Chondrocyte (in vitro differentiated cells): ENCODE data around the gene PHLDB3. TPM values are rescaled to one million over a fixed set of nuclear protein-coding genes. Genes with fewer than 3 reads are reported as not detected.

Source experiments
- DNase-seq: peaks from one replicate; pipeline ENCODE4 v3.0.0; 2021; ENCODE audit warnings: mixed read lengths, low spot score
- H3K27ac Mint-ChIP-seq: one replicate; pipeline ENCODE4 v1.8.0; 2021; ENCODE audit warnings: mild to moderate bottlenecking, moderate library complexity, mixed read lengths; ENCODE audit not compliant: unreplicated experiment
- H3K27me3 Mint-ChIP-seq: 2 replicates; pipeline ENCODE4 v1.8.0; 2021; ENCODE audit warnings: low read depth, mixed read lengths
- H3K36me3 Mint-ChIP-seq: 2 replicates; pipeline ENCODE4 v1.8.0; 2021; ENCODE audit warnings: low read depth, mixed read lengths
- H3K4me1 Mint-ChIP-seq: 2 replicates; pipeline ENCODE4 v1.8.0; 2021; ENCODE audit warnings: low read depth, mild to moderate bottlenecking, mixed read lengths
- H3K4me3 Mint-ChIP-seq: one replicate; pipeline ENCODE4 v1.8.0; 2021; ENCODE audit warnings: mild to moderate bottlenecking, moderate library complexity, mixed read lengths; ENCODE audit not compliant: unreplicated experiment
- H3K9me3 Mint-ChIP-seq: 2 replicates; pipeline ENCODE4 v1.8.0; 2021; ENCODE audit warnings: low read depth, mixed read lengths
- total RNA-seq: library from RNA; stranded (reverse); gene quantifications from 3 replicates; pipeline ENCODE4 v1.2.1, GENCODE V29; 2021
- TF ChIP-seq, protein P1 (sequence below): fragments of 200-600 bp; sonication (generic); IDR thresholded peaks from 2 replicates; pipeline ENCODE4 v1.5.0; 2021; ENCODE audit warnings: antibody characterized with exemption, mild to moderate bottlenecking, moderate library complexity

The PHLDB3 gene
- total RNA-seq, 1 donor from 2014 or later = 7.0 TPM

DNA sequence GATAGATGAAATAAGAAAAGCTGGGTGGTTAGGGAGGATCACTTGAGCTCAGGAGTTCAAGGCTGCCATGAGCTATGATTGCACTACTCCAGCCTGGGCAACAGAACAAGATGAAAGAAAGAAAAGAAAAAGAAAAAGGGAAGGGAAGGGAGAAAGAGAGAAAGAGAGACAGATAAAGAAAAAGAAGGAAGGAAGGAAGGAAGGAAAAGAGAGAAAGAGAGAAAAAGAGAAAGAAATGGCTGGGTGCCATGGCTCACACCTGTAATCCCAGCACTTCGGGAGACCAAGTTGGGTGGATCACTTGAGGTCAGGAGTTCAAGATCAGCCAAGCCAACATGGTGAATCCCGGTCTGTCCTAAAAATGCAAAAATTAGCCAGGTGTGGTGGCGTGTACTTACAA is 68.8 kb downstream of the PHLDB3 start:
- Mint-ChIP-seq H3K9me3 (no peaks in the 10 kb centered on the region), H3K4me1 (peaks cover 9% of the 10 kb centered on the region), H3K27ac (no peak overlapping the region), H3K27me3 (peaks cover 12% of the 10 kb centered on the region), H3K4me3 (no peak overlapping the region), H3K36me3 (peaks cover 2% of the 10 kb centered on the region)
- TF ChIP-seq, protein P1, sequence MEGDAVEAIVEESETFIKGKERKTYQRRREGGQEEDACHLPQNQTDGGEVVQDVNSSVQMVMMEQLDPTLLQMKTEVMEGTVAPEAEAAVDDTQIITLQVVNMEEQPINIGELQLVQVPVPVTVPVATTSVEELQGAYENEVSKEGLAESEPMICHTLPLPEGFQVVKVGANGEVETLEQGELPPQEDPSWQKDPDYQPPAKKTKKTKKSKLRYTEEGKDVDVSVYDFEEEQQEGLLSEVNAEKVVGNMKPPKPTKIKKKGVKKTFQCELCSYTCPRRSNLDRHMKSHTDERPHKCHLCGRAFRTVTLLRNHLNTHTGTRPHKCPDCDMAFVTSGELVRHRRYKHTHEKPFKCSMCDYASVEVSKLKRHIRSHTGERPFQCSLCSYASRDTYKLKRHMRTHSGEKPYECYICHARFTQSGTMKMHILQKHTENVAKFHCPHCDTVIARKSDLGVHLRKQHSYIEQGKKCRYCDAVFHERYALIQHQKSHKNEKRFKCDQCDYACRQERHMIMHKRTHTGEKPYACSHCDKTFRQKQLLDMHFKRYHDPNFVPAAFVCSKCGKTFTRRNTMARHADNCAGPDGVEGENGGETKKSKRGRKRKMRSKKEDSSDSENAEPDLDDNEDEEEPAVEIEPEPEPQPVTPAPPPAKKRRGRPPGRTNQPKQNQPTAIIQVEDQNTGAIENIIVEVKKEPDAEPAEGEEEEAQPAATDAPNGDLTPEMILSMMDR = no peak
- no peak for DNase-seq

DNA sequence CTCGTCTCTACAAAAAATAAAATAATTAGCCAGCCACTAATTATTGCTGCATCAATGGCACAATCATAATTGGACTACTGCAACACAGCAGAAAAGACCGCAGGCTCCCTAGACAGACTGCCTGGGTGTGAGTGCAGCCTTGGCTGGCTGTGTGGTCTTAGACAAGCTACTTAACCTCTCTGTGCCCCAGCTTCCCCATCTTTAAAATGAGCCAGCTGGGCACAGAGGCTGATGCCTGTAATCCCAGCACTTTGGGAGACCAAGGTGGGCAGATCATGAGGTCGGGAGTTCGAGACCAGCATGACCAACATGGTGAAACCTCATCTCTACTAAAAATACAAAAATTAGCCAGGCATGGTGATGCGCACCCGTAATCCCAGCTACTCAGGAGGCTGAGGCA is 70.9 kb downstream of the PHLDB3 start:
- no peaks in the 10 kb centered on the region for H3K9me3 Mint-ChIP-seq
- TF ChIP-seq, protein P1 = no peak
- peaks cover 2% of the 10 kb centered on the region for H3K36me3 Mint-ChIP-seq
- H3K4me3 Mint-ChIP-seq = no peak overlapping the region
- H3K27ac Mint-ChIP-seq = no peak overlapping the region
- H3K4me1 Mint-ChIP-seq = peaks cover 6% of the 10 kb centered on the region
- H3K27me3 Mint-ChIP-seq = peaks cover 7% of the 10 kb centered on the region
- no peak for DNase-seq

DNA sequence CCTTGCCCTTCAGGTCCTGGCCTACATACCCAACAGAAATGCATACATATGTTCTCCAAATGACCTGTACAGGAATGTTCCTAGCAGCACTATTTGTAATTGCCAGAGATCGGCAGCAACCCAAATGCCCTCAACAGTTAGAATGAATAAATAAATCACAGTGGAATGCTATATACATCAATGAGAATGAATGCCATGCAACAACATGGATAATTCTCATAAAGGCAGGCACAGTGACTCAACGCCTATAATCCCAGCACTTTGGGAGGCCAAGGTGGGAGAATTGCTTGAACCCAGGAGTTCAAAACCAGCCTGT is 71.2 kb downstream of the PHLDB3 start:
- H3K27ac Mint-ChIP-seq = no peak overlapping the region
- peaks cover 7% of the 10 kb centered on the region for H3K27me3 Mint-ChIP-seq
- TF ChIP-seq, protein P1 = no peak
- H3K9me3 Mint-ChIP-seq = no peaks in the 10 kb centered on the region
- peaks cover 2% of the 10 kb centered on the region for H3K36me3 Mint-ChIP-seq
- no peak overlapping the region for H3K4me3 Mint-ChIP-seq
- no peak for DNase-seq
- peaks cover 2% of the 10 kb centered on the region for H3K4me1 Mint-ChIP-seq

DNA sequence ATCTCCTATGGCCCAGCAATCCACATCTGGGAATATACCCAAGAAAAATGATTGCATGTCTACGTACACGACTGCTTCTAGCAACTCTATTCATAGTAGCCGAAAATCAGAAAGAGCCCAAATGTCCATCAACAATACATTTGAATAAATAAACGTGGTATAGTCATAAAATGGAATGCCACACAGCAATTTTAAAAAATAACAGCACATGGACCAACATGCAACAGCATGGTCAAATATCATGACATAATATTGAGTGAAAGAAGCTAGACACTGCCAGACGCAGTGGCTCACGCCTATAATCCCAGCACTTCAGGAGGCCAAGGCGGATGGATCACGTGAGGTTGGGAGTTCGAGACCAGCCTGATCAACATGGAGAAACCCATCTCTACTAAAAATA is 73.6 kb downstream of the PHLDB3 start:
- no peak overlapping the region for H3K27ac Mint-ChIP-seq
- H3K4me1 Mint-ChIP-seq = no peaks in the 10 kb centered on the region
- peaks cover 7% of the 10 kb centered on the region for H3K27me3 Mint-ChIP-seq
- no peak for DNase-seq
- H3K36me3 Mint-ChIP-seq = peaks cover 2% of the 10 kb centered on the region
- TF ChIP-seq, protein P1 = no peak
- no peak overlapping the region for H3K4me3 Mint-ChIP-seq
- H3K9me3 Mint-ChIP-seq = no peaks in the 10 kb centered on the region

DNA sequence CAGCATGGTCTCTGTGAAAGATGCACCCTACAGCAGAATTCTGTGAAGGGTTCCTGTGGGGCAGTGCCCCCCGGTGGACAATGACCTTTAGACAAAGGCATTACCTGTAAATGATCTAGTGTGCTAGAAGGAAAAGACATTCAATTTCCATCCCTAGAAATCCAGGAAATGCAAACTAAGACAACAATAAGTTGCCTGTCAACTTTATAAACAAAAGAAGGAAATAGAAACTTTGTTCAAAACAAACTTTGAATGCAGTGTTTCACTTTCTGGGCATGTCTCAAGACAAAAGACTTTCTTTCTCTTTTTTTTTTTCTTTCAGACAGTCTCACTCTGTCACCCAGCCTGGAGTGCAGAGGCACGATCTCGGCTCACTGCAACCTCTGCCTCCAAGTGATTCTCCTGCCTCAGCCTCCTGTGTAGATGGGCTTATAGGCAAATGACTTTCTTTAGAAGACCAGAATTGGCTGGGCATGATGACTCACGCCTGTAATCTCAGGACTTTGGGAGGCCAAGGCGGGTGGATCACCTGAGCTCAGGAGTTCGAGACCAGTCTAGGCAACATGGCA is 74.3 kb downstream of the PHLDB3 start:
- H3K9me3 Mint-ChIP-seq = no peaks in the 10 kb centered on the region
- H3K36me3 Mint-ChIP-seq = no peaks in the 10 kb centered on the region
- peaks cover 9% of the 10 kb centered on the region for H3K27me3 Mint-ChIP-seq
- H3K4me3 Mint-ChIP-seq = no peak overlapping the region
- TF ChIP-seq, protein P1 = peak; percentile 38
- no peak for DNase-seq
- no peak overlapping the region for H3K27ac Mint-ChIP-seq
- peaks cover 4% of the 10 kb centered on the region for H3K4me1 Mint-ChIP-seq
